SH-SY5Y (cell line): Measurements from ENCODE around the gene CEACAM7.

Experiments
- GATA2 ChIP-seq: IDR thresholded peaks from 2 replicates; pipeline ENCODE4 v1.6.1; 2011; ENCODE audit warnings: mild to moderate bottlenecking, low read depth, low read length
- GATA3 ChIP-seq: IDR thresholded peaks from 2 replicates; pipeline ENCODE4 v1.6.1; 2011; ENCODE audit warnings: low read depth, mild to moderate bottlenecking, low read length, moderate library complexity

- TF ChIP-seq GATA3: no peak
- TF ChIP-seq GATA2: no peak
These were observed 20.4 kb upstream of the CEACAM7 start, which contains the start of gene CEACAM5 for GRCh38 chr19:41708481-41708880.
